Endothelial cell of umbilical vein (primary cell): ENCODE data around the gene SART3.

Experiments
- CTCF ChIP-seq, 2 donors: IDR thresholded peaks; 1 replicate in 1 of 2; 2 replicates in 1 of 2; pipeline ENCODE4 v1.5.1; 2011; ENCODE audit warnings: low read length in 2 of 2, mild to moderate bottlenecking in 2 of 2, moderate library complexity in 2 of 2, control low read depth in 1 of 2, inconsistent platforms in 1 of 2, low read depth in 1 of 2; ENCODE audit not compliant: insufficient read depth in 1 of 2; ENCODE audit errors: extremely low read depth in 1 of 2
- FOS ChIP-seq: IDR thresholded peaks from 2 replicates; pipeline ENCODE4 v1.6.1; 2011; ENCODE audit warnings: mild to moderate bottlenecking, low read length, moderate library complexity, borderline replicate concordance; ENCODE audit not compliant: insufficient read depth

GRCh38 chr12:108608616-108609015, 47.6 kb upstream of the SART3 start:
- TF ChIP-seq CTCF (IDR thresholded peaks at IDR 0.05; ENCODE audit: extremely low read depth in 1 of 2, insufficient read depth in 1 of 2, low read depth in 1 of 2, low read length in 2 of 2) (no peak), FOS (no peak)
